Activated gamma-delta T cell (primary cell): ENCODE results near the gene FHIP1A.

ENCODE experiments used
- DNase-seq: peaks from one replicate; lab custom pipeline; 2025; lab: John Stamatoyannopoulos, UW

The FHIP1A gene

GRCh38 chr4:151458148-151458547 is 49.2 kb downstream of the FHIP1A start:
- no peak for DNase-seq
